Ascending aorta (tissue), 2 donors: ENCODE measurements around the gene SDK1. TPM values are rescaled to one million over a fixed set of nuclear protein-coding genes. Genes with fewer than 3 reads are reported as not detected.

ENCODE experiments used
- DNase-seq, 2 donors: peaks; one replicate each; pipeline ENCODE4 v3.0.0-alpha.2; 2019; ENCODE audit warnings: low spot score in 2 of 2
- H3K27ac ChIP-seq, 2 donors: fragments of 200-600 bp; sonication (generic); one replicate each; pipeline ENCODE4 v1.5.1; 2016 to 2017; ENCODE audit warnings: mild to moderate bottlenecking in 1 of 2
- H3K27me3 ChIP-seq: fragments of 200-600 bp; sonication (generic); one replicate; pipeline ENCODE4 v1.5.1; 2017
- H3K36me3 ChIP-seq, 2 donors: fragments of 200-600 bp; sonication (generic); one replicate each; pipeline ENCODE4 v1.5.1; 2016
- H3K4me1 ChIP-seq, 2 donors: fragments of 200-600 bp; sonication (generic); one replicate each; pipeline ENCODE4 v1.5.1; 2016 to 2017; ENCODE audit warnings: mild to moderate bottlenecking in 1 of 2
- H3K4me3 ChIP-seq, 2 donors: fragments of 200-600 bp; sonication (generic); one replicate each; pipeline ENCODE4 v1.5.1; 2016 to 2017; ENCODE audit warnings: mild to moderate bottlenecking in 1 of 2
- H3K9me3 ChIP-seq, 2 donors: fragments of 200-600 bp; sonication (generic); one replicate each; pipeline ENCODE4 v1.5.1; 2016
- intact Hi-C: fragments of 100-400 bp; cut with DNase I; formaldehyde crosslinking; loops from one replicate; pipeline ENCODE4 v1.15.1; 2023
- total RNA-seq: library from RNA; depleted of rRNA; stranded (reverse); fragments of >200 nt; gene quantifications from one replicate; pipeline ENCODE4 v1.1.0, GENCODE V29; 2016
- TF ChIP-seq, protein P1 (sequence below), 3 experiments: fragments of 200-600 bp in 2 of 3; fragments of 450-650 bp in 1 of 3; sonication (generic) in 2 of 3; IDR thresholded peaks; one replicate each; pipeline ENCODE4 v1.5.1; 2016 to 2019; ENCODE audit warnings: antibody characterized with exemption in 3 of 3, mild to moderate bottlenecking in 1 of 3, moderate library complexity in 1 of 3

SDK1 gene
- total RNA-seq, 1 donor from 2014 or later, result 13.3 TPM

DNA sequence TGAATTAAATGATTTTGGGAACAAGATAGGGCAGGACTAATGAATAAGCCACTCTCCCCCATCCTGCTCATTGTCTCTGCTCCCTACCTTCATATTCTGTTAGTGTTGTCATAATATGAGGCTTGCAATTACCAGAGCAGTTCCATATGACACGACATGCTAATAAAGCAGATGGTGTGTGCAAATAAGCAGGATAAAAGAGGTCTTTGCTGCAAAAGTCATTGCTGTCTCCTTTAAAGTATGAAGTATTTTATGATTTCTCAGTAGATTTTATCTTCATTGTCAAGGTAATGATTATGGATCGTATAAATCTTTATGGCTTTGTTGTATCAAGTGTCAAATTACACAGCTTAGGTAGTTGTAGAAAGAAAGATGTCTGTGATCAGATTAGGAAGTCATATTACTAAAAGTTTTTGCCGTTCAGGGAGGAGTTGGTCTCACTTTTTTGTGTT is 114.8 kb downstream of the SDK1 start:
- no peaks in the 10 kb centered on the region for H3K27me3 ChIP-seq
- H3K4me3 ChIP-seq, result no peak overlapping the region
- intact Hi-C loops, result no loop called here
- no peak for DNase-seq
- H3K36me3 ChIP-seq, result no peaks in the 10 kb centered on the region
- no peak overlapping the region for H3K27ac ChIP-seq
- H3K9me3 ChIP-seq, result no peaks in the 10 kb centered on the region
- no peaks in the 10 kb centered on the region for H3K4me1 ChIP-seq
- TF ChIP-seq, protein P1, sequence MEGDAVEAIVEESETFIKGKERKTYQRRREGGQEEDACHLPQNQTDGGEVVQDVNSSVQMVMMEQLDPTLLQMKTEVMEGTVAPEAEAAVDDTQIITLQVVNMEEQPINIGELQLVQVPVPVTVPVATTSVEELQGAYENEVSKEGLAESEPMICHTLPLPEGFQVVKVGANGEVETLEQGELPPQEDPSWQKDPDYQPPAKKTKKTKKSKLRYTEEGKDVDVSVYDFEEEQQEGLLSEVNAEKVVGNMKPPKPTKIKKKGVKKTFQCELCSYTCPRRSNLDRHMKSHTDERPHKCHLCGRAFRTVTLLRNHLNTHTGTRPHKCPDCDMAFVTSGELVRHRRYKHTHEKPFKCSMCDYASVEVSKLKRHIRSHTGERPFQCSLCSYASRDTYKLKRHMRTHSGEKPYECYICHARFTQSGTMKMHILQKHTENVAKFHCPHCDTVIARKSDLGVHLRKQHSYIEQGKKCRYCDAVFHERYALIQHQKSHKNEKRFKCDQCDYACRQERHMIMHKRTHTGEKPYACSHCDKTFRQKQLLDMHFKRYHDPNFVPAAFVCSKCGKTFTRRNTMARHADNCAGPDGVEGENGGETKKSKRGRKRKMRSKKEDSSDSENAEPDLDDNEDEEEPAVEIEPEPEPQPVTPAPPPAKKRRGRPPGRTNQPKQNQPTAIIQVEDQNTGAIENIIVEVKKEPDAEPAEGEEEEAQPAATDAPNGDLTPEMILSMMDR (IDR thresholded peaks at IDR 0.05), result no peak

DNA sequence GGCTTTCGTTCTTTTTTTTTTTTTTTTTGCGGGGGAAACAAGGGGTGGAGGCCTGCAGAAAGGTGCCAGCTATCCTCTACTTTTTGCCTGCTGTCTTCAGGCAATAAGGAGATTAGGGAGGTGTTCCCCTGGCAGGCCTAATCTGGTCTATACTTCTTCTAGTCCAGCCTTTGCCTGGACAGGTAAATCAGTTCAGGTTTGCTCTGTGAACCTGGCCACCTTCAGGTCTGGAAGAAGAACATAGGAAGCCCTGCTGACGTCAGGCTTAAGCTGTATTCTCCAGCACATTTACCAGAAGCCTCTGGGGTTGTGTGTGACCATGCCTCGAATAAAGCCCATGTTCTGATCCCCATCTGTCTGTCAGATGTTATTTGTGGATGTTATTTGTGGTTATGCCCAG is 115.4 kb downstream of the SDK1 start:
- no peaks in the 10 kb centered on the region for H3K9me3 ChIP-seq
- no peaks in the 10 kb centered on the region for H3K4me1 ChIP-seq
- no peaks in the 10 kb centered on the region for H3K36me3 ChIP-seq
- no peak overlapping the region for H3K4me3 ChIP-seq
- TF ChIP-seq, protein P1 (IDR thresholded peaks at IDR 0.05), result no peak
- intact Hi-C loops, result no loop called here
- H3K27ac ChIP-seq, result no peak overlapping the region
- DNase-seq, result no peak
- H3K27me3 ChIP-seq, result no peaks in the 10 kb centered on the region

DNA sequence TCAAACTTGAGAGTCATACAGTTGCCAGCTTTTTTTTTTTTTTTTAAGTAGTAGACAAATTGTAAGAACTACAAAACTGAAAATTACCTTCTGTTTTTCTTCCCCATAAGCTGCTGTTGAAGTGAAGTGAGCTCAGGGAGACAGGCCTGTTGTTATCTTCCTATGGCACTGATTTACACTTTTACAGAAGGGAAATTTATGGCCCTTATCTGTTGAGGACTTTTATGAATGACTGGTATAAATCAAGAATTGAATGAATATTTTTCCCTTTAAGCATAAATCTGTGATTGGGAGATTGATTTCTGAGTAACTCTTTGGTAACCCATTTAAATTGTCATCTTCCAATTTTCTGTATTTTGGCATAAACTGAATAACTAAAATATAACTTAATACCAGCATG is 124.0 kb downstream of the SDK1 start:
- Histone ChIP-seq H3K4me1 (peaks cover 0 to 2% of the 10 kb centered on the region in 2 donors), H3K27me3 (no peaks in the 10 kb centered on the region), H3K36me3 (no peaks in the 10 kb centered on the region), H3K4me3 (no peak overlapping the region), H3K9me3 (no peaks in the 10 kb centered on the region), H3K27ac (no peak overlapping the region)
- intact Hi-C loops, result no loop called here
- TF ChIP-seq, protein P1 (IDR thresholded peaks at IDR 0.05), result no peak
- no peak for DNase-seq

DNA sequence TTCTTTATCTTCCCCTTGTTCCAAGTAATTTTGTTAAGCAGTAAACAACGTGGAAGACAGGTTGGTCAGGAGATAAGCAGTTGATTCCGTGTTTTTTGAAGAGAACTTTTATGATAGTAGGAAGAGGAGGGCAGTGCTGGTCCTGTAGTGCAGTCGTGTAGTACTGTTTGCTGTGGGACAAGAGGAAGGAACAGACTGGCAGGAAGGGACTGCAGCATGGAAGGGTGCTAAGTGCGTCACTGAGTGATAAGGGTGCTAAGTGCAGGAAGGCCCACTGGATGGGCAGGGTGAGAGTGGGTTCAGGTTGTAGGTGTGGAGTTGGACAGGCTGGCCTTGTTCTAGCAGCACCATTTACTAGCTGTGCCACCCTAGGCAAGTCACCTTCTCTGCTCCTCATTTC is 125.0 kb downstream of the SDK1 start:
- no peak overlapping the region for H3K4me3 ChIP-seq
- no peak for DNase-seq
- intact Hi-C loops, result no loop called here
- TF ChIP-seq, protein P1 (IDR thresholded peaks at IDR 0.05), result no peak
- H3K9me3 ChIP-seq, result no peaks in the 10 kb centered on the region
- H3K27me3 ChIP-seq, result no peaks in the 10 kb centered on the region
- peaks cover 0 to 2% of the 10 kb centered on the region in 2 donors for H3K4me1 ChIP-seq
- no peak overlapping the region for H3K27ac ChIP-seq
- no peaks in the 10 kb centered on the region for H3K36me3 ChIP-seq

DNA sequence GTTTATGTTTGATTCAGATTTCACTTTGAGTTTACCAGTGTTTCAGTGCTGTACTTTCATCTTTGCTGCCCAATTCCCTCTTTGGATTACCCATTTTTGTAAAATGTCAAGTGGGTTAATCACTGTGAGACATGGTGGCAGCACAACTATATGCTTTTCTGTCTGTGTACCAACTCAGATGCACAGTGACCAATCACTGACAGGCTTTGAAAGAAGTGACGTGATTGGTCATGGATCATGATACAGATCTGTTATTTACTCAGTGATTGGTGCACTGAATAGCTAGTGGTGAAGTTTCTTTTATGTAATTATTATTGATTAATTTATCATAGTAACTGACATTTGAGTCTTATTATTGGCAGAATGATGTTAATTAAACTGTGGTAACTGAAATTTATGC is 126.9 kb downstream of the SDK1 start:
- intact Hi-C loops, result no loop called here
- Histone ChIP-seq H3K27ac (no peak overlapping the region), H3K36me3 (no peaks in the 10 kb centered on the region), H3K27me3 (no peaks in the 10 kb centered on the region), H3K9me3 (no peaks in the 10 kb centered on the region), H3K4me3 (no peak overlapping the region), H3K4me1 (peaks cover 0 to 2% of the 10 kb centered on the region in 2 donors)
- TF ChIP-seq, protein P1 (IDR thresholded peaks at IDR 0.05), result no peak
- DNase-seq, result no peak

DNA sequence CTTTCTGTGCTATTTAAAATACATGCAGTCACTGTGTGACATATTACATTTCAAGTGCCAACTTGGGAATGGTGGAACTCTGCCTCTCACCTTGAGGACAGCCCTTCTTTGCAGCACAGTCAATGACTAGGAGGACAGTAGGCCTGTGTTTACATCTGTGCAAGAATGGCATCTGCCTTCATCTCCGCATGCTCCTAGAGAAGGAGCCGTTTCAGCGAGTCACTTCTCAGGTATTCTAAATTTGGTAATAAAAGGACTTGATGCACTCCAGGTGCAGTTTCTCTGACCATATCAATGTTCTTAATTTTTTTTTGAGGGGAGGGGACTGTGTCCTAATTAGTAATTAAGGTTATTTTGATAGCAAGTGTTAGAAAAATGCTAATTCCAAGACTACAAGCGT is 128.9 kb downstream of the SDK1 start:
- Histone ChIP-seq H3K27ac (no peak overlapping the region), H3K36me3 (no peaks in the 10 kb centered on the region), H3K27me3 (no peaks in the 10 kb centered on the region), H3K4me1 (peaks cover 0 to 2% of the 10 kb centered on the region in 2 donors), H3K9me3 (no peaks in the 10 kb centered on the region), H3K4me3 (no peak overlapping the region)
- TF ChIP-seq, protein P1 (IDR thresholded peaks at IDR 0.05), result no peak
- intact Hi-C loops, result no loop called here
- no peak for DNase-seq
